GM18505 (cell line): ENCODE data around the gene ZNF791.
A peak's percentile ranks its signal among the peaks of the same experiment; 100 is the strongest.

ENCODE experiments used
- ATAC-seq: cut with Tn5 transposase; IDR thresholded peaks from one replicate; pipeline ENCODE4 v1.9.1; 2021; ENCODE audit not compliant: unreplicated experiment
- POLR2A ChIP-seq: IDR thresholded peaks from 4 replicates; pipeline ENCODE4 v1.6.1; 2011; ENCODE audit warnings: borderline replicate concordance; ENCODE audit not compliant: insufficient read depth, insufficient read length; ENCODE audit errors: extremely low read depth

ZNF791 gene

GRCh38 chr19:12646551-12646950 is 35.8 kb downstream of the ZNF791 start:
- no peak for ATAC-seq
- no peak for TF ChIP-seq POLR2A

DNA sequence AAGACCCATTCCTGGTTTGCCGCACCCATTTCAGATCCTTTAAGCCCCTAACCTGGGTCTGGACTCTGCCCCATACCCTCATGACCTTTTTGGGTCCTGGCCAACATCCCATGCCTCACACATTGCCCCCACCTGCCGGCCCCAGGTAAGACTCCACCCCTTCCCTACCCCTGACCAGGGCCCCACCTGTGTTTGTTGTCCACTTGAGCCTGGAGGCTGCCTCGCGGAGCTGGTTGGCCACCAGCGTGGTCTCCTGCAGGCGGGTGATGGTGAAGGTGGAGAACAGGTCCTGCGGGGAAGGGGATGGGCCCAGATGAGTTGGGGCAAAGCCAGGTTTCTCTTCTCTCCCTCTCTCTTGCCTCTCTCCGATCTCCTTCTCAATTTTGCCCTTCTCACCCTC is 36.3 kb downstream of the ZNF791 start:
- no peak for ATAC-seq
- TF ChIP-seq POLR2A, result no peak

DNA sequence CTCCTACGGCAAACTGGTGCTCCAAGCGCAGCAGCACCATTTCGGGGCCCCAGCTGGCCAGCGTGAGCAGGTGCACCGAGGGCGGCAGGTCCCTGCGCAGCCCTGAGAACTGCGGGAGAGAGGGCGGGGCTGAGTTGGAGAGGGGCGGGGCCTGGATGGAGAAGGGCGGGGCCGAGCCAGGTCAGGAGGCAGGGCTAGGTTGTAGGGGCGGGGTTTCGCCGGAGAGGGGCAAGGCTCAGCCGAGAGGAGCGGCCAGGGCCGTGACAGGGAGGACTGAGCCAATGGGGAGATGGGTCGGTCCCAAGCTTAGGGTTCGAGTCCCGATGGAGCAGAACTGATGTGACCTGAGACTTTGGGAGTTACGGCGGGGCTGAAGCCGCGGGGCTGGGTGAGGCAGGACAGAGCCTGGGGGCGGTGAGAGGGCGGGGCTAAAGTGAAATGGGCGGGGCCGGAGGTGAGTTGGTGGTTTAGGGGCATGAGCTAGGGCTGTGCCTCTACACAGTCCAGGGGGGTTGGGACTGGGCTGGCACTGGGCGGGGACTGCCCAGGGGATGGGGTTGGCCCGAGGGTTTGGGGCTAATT is 36.9 kb downstream of the ZNF791 start:
- no peak for ATAC-seq
- no peak for TF ChIP-seq POLR2A

GRCh38 chr19:12648088-12648487 is 37.4 kb downstream of the ZNF791 start:
- no peak for TF ChIP-seq POLR2A
- ATAC-seq, result no peak

GRCh38 chr19:12649941-12650340 is 39.2 kb downstream of the ZNF791 start:
- no peak for ATAC-seq
- no peak for TF ChIP-seq POLR2A

DNA sequence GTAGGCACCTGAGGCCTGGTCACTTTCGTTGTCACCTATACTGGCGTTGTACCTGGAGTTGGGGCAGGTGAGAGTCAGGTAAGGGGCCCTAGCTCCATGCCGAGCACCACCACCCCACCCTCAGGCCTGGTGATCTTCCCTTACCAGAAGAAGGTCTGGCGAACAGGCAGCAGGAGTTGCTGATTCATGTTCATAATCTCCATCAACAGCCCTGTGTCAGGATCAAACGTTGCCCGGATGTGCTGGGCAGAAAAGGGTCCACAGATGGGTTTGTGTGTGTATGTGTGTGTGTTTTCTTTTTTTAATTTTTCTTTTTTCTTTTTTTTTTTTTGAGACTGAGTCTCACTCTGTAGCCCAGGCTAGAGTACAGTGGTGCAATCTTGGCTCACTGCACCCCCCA is 41.5 kb downstream of the ZNF791 start:
- no peak for ATAC-seq
- TF ChIP-seq POLR2A, result no peak

DNA sequence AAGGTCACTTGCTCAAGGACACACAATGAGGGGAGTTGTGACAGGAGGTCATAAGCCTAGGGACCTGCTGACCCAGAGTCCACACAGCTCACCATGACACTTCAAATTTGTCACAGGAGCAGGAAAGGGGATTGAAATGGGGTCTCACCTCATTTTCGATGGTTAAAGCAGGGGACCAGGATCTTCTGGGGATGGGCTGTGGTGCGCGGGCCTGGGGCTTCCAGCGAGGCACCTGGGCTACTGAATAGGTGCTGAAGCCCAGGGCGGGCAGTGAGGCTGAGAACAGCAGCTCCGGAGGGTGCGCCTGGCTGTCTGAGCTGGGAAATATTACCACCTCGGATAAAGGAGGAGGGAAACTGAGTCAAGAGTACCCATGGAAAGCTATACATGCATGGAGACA is 44.8 kb downstream of the ZNF791 start:
- no peak for ATAC-seq
- no peak for TF ChIP-seq POLR2A

GRCh38 chr19:12656899-12657571 is 46.3 kb downstream of the ZNF791 start:
- no peak for ATAC-seq
- TF ChIP-seq POLR2A, result no peak

- no peak for TF ChIP-seq POLR2A
- ATAC-seq, result no peak
Measured at GRCh38 chr19:12657966-12658365, 47.2 kb downstream of the ZNF791 start.

DNA sequence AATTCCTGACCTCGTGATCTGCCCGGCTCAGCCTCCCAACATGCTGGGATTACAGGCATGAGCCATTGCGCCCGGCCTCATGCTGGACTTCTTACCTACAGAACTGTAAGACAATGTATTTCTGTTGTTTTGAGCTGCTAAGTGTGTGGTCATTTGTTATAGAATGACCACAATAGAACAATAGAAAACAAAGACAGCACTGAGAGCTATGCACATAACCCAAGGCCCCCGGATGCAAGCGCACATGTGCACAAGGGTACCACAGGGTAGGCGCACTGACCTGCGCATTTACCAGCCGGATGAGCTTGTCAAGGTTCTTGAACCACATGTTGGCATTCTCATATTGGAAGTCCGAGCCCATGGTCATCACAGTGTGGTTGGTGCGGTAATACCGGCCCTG is 50.3 kb downstream of the ZNF791 start:
- ATAC-seq, result no peak
- no peak for TF ChIP-seq POLR2A

- TF ChIP-seq POLR2A, result no peak
- no peak for ATAC-seq
Measured at GRCh38 chr19:12664406-12665280, 53.9 kb downstream of the ZNF791 start.

- peak; percentile 51 for TF ChIP-seq POLR2A
- ATAC-seq, result no peak
Measured at GRCh38 chr19:12665281-12665573, 54.5 kb downstream of the ZNF791 start.

DNA sequence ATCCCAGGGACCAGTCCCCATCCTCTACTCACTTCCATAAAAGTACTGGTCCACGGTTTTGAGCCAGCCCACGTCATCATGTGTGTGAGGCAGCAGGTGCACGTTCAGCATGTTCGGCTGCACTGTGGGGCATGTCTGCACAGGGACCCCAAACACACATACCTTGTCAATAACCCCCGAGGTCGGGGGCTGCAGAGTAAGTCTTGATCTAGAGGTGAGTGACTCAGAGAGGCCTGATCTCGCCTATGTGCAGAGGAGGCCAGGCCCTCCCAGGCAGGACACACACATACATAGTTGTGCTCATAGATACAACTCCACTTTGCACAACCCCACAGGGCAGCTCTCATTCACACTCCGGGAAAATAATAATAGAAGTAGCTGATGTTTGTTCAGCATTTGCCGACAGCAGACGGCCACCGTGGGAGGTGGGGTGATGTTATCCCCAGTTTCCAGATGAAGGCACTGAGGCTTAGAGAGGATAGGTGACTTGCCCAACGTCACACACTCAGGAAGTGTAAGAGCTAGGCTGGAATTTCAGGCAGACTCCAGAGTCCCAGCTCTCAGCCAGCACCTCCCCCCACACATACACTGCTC is 55.0 kb downstream of the ZNF791 start:
- ATAC-seq, result no peak
- no peak for TF ChIP-seq POLR2A
